ENCODE data around the gene RFX8. TPM values are rescaled to one million over a fixed set of nuclear protein-coding genes. Genes with fewer than 3 reads are reported as not detected.
A peak's percentile ranks its signal among the peaks of the same experiment; 100 is the strongest.

Gene RFX8
- total and polyA plus RNA-seq, 2 of the 13 experiments (the other 11 are each of a cell fraction or from before 2014, with no cell fraction given) = not detected

DNA sequence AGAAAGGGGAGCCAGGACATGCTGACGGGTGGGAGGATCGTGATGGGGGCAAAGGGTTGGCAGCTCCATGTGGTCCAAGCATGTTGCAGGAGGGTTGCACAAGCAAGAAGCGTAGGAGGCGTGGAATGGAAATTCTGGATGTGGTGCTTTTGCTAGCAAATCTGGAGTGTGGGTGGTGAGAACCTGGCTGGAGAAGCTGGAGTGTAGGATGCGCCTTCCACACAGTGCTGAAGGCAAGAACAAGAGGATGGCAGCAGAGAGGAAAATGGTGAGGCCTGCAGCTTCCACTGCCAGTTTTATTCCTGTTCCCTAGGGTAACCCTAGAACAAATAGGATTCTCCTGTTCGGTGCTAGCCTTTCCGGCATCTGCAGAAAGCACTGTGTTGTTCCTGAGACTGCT, 110.0 kb downstream of the RFX8 start (continued):
- TF ChIP-seq, protein P1, sequence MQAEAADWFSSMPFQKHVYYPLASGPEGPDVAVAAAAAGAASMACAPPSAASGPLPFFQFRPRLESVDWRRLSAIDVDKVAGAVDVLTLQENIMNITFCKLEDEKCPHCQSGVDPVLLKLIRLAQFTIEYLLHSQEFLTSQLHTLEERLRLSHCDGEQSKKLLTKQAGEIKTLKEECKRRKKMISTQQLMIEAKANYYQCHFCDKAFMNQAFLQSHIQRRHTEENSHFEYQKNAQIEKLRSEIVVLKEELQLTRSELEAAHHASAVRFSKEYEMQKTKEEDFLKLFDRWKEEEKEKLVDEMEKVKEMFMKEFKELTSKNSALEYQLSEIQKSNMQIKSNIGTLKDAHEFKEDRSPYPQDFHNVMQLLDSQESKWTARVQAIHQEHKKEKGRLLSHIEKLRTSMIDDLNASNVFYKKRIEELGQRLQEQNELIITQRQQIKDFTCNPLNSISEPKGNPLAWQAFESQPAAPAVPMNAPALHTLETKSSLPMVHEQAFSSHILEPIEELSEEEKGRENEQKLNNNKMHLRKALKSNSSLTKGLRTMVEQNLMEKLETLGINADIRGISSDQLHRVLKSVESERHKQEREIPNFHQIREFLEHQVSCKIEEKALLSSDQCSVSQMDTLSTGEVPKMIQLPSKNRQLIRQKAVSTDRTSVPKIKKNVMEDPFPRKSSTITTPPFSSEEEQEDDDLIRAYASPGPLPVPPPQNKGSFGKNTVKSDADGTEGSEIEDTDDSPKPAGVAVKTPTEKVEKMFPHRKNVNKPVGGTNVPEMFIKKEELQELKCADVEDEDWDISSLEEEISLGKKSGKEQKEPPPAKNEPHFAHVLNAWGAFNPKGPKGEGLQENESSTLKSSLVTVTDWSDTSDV (CRISPR knock-in tag; IDR thresholded peaks at IDR 0.05) = no peak

DNA sequence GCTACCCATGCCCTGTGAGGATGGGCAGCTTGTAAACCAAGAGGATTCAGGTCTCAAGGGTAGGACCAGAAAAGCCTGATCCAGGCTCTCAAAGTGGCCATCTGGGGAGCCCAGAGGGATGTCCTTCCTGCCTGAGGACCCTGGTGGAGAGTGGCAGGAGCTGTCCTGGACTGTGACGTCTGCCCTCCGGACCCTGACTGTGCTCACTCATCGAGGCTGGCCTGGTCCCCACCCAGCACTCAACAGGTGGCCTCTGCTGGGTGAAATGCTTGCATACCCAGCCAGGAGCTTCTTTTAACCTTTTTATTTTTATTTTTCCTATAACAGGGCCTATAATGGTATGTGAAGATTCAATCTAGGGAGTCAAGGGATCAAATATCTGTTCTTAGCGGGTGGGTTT, 112.1 kb downstream of the RFX8 start:
- in situ Hi-C loops (cut with HindIII; ENCODE audit: extremely low pct_ligation_motif_present, low pct_unique_long_range_greater_than_20kb) = no loop called here
- ChIA-PET CTCF (ENCODE audit: low intra/inter-chr PET ratio, low total read pairs) (no interaction called here), POLR2A (no interaction called here)
- H3K4me3 ChIP-seq (replicated peaks in 1 of 3; ENCODE audit: insufficient read depth in 1 of 3, low read depth in 2 of 3, low read length in 3 of 3) = no peak overlapping the region
- peaks cover 0 to 17% of the 10 kb centered on the region in 2 experiments; a peak in 4 of 5 replicates for H3K27me3 ChIP-seq (ENCODE audit: control insufficient read depth in 1 of 2, insufficient read depth in 2 of 2, low read length in 2 of 2)
- H3K4me1 ChIP-seq (ENCODE audit: insufficient read depth, low read length) = peaks cover 5% of the 10 kb centered on the region; the same call in 1 of the 2 replicates
- no peaks in the 10 kb centered on the region for H4K20me1 ChIP-seq (ENCODE audit: insufficient read depth, low read length)
- 35% methylated on average over 4 of the region's 4 CpGs for WGBS (ENCODE audit: low lambda C conversion rate)
- intact Hi-C loops (cut with micrococcal nuclease; ENCODE audit: unreplicated experiment) = no loop called here
- DNase-seq (ENCODE audit: low spot score) (no peak), FAIRE-seq (no peak), ATAC-seq (peak; percentile 68)
- no peak overlapping the region for H3K9ac ChIP-seq (ENCODE audit: insufficient read depth, low read depth, low read length)
- H3K36me3 ChIP-seq (replicated peaks in 1 of 2; ENCODE audit: control insufficient read depth in 1 of 2, insufficient read depth in 2 of 2, low read length in 2 of 2) = no peaks in the 10 kb centered on the region
- no peaks in the 10 kb centered on the region for H3K79me2 ChIP-seq (ENCODE audit: insufficient read depth, low read length)
- BruUV-seq (replicated peaks) = no TSS peak
- H2AFZ ChIP-seq (ENCODE audit: low read length) = no peak overlapping the region
- no peak overlapping the region for H3K27ac ChIP-seq (ENCODE audit: extremely low read length, insufficient read depth, low read length)
- H3K9me3 ChIP-seq (ENCODE audit: low read length) = no peaks in the 10 kb centered on the region
- no peak overlapping the region for H3K4me2 ChIP-seq (ENCODE audit: low read depth, low read length)
- TF ChIP-seq SSRP1 (CRISPR knock-in tag; IDR thresholded peaks at IDR 0.05) (no peak), NFATC3 (CRISPR knock-in tag; IDR thresholded peaks at IDR 0.05) (no peak), ZNF792 (CRISPR knock-in tag; IDR thresholded peaks at IDR 0.05) (no peak), SIX1 (CRISPR knock-in tag; IDR thresholded peaks at IDR 0.05; ENCODE audit: borderline replicate concordance) (no peak), DPF2 (CRISPR knock-in tag; IDR thresholded peaks at IDR 0.05; ENCODE audit: borderline replicate concordance, low read depth) (no peak), ZNF891 (CRISPR knock-in tag; IDR thresholded peaks at IDR 0.05) (no peak)
- TF ChIP-seq, protein P2, sequence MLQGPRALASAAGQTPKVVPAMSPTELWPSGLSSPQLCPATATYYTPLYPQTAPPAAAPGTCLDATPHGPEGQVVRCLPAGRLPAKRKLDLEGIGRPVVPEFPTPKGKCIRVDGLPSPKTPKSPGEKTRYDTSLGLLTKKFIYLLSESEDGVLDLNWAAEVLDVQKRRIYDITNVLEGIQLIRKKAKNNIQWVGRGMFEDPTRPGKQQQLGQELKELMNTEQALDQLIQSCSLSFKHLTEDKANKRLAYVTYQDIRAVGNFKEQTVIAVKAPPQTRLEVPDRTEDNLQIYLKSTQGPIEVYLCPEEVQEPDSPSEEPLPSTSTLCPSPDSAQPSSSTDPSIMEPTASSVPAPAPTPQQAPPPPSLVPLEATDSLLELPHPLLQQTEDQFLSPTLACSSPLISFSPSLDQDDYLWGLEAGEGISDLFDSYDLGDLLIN (CRISPR knock-in tag; IDR thresholded peaks at IDR 0.05; ENCODE audit: borderline replicate concordance) = no peak
- TF ChIP-seq, protein P3, sequence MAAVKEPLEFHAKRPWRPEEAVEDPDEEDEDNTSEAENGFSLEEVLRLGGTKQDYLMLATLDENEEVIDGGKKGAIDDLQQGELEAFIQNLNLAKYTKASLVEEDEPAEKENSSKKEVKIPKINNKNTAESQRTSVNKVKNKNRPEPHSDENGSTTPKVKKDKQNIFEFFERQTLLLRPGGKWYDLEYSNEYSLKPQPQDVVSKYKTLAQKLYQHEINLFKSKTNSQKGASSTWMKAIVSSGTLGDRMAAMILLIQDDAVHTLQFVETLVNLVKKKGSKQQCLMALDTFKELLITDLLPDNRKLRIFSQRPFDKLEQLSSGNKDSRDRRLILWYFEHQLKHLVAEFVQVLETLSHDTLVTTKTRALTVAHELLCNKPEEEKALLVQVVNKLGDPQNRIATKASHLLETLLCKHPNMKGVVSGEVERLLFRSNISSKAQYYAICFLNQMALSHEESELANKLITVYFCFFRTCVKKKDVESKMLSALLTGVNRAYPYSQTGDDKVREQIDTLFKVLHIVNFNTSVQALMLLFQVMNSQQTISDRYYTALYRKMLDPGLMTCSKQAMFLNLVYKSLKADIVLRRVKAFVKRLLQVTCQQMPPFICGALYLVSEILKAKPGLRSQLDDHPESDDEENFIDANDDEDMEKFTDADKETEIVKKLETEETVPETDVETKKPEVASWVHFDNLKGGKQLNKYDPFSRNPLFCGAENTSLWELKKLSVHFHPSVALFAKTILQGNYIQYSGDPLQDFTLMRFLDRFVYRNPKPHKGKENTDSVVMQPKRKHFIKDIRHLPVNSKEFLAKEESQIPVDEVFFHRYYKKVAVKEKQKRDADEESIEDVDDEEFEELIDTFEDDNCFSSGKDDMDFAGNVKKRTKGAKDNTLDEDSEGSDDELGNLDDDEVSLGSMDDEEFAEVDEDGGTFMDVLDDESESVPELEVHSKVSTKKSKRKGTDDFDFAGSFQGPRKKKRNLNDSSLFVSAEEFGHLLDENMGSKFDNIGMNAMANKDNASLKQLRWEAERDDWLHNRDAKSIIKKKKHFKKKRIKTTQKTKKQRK (IDR thresholded peaks at IDR 0.05; ENCODE audit: low read length) = no peak
- TF ChIP-seq, protein P4, sequence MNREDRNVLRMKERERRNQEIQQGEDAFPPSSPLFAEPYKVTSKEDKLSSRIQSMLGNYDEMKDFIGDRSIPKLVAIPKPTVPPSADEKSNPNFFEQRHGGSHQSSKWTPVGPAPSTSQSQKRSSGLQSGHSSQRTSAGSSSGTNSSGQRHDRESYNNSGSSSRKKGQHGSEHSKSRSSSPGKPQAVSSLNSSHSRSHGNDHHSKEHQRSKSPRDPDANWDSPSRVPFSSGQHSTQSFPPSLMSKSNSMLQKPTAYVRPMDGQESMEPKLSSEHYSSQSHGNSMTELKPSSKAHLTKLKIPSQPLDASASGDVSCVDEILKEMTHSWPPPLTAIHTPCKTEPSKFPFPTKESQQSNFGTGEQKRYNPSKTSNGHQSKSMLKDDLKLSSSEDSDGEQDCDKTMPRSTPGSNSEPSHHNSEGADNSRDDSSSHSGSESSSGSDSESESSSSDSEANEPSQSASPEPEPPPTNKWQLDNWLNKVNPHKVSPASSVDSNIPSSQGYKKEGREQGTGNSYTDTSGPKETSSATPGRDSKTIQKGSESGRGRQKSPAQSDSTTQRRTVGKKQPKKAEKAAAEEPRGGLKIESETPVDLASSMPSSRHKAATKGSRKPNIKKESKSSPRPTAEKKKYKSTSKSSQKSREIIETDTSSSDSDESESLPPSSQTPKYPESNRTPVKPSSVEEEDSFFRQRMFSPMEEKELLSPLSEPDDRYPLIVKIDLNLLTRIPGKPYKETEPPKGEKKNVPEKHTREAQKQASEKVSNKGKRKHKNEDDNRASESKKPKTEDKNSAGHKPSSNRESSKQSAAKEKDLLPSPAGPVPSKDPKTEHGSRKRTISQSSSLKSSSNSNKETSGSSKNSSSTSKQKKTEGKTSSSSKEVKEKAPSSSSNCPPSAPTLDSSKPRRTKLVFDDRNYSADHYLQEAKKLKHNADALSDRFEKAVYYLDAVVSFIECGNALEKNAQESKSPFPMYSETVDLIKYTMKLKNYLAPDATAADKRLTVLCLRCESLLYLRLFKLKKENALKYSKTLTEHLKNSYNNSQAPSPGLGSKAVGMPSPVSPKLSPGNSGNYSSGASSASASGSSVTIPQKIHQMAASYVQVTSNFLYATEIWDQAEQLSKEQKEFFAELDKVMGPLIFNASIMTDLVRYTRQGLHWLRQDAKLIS (CRISPR knock-in tag; IDR thresholded peaks at IDR 0.05) = no peak
